ENCODE data around the gene GYS1.

GRCh38 chr19:49042177-49042576 is 49.1 kb upstream of the GYS1 start:
- TF ChIP-seq CTCF (IDR thresholded peaks at IDR 0.05) (no peak), POLR2AphosphoS5 (IDR thresholded peaks at IDR 0.05) (no peak), POLR2A (IDR thresholded peaks at IDR 0.05) (no peak)

Data from stomach (tissue), 4 donors.